IPS DF 4.7 (cell line): ENCODE data around the gene OBSL1.

Experiments used
- DNase-seq: peaks from one replicate; pipeline ENCODE4 v3.0.0-alpha.2; 2013; ENCODE audit warnings: low spot score; ENCODE audit errors: extremely low read depth

OBSL1 gene

DNA sequence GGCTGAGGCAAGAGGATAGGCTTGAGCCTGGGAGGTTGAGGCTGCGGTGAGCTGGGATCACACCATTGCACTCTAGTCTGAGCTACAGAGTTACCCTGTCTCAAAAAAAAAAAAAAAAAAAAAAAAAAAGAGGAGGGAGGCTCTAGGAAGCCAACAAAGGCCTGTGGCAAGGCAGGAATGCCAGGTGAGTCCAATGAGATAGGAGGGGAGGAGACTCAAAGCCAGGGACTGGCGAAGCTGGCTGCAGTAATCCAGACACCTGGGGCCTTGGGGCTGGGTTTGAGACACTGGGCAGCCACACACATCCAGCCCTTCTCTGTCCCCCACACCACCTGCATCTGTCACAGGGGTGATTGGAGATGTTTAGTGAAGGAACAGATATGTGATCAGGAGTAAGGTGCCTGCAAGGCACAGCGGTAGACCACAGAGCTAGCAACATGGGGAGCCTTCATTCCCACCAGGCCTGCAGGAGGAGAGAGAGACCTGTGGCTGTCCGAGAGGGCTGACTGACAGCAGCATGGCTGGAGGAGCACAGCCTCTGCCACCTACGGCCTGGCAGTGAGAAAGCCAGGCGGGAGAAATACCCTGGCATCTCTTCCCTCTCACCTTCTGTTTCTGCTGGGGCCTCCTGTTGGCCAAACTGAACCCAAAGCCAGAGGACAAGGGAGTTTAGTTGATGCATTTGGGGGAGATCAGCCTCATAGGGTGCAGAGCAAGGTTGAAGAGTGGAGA lies 37.2 kb downstream of the OBSL1 start:
- DNase-seq, result no peak

DNA sequence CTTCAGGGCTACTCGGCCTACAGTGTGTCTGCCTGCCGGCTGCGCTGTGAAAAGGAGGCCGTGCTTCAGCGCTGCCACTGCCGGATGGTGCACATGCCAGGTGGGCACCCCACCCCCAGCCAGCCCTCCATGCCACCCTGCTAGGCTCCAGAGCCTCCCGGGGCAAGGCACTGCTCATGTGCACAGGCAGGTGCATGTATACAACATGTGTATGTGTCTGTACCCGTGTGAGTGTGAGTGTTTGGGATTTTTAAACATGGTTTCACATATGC lies 39.0 kb downstream of the OBSL1 start:
- no peak for DNase-seq

DNA sequence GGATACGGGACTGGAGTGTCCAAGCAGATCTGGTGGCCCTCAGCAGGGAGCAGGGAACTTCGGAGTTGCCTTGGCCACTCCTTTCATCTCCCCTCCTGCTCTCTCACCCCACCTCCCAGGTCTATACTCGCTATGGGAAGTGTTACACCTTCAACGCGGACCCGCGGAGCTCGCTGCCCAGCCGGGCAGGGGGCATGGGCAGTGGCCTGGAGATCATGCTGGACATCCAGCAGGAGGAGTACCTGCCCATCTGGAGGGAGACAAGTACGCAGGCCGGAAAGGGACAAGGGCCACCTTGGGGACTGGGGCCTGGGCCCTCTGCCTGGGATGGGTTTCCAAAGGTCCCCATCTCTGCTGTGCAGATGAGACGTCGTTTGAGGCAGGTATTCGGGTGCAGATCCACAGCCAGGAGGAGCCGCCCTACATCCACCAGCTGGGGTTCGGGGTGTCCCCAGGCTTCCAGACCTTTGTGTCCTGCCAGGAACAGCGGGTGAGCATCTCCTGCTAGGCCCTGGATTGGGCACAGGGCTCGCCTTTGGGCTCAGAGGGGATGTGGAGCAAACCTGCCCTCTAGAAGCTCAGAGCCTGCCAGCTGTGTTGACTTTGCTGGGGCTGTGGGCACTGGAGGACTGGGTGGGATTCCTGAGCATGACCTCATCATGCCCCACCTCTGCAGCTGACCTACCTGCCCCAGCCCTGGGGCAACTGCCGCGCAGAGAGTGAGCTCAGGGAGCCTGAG lies 39.5 kb downstream of the OBSL1 start:
- no peak for DNase-seq

DNA sequence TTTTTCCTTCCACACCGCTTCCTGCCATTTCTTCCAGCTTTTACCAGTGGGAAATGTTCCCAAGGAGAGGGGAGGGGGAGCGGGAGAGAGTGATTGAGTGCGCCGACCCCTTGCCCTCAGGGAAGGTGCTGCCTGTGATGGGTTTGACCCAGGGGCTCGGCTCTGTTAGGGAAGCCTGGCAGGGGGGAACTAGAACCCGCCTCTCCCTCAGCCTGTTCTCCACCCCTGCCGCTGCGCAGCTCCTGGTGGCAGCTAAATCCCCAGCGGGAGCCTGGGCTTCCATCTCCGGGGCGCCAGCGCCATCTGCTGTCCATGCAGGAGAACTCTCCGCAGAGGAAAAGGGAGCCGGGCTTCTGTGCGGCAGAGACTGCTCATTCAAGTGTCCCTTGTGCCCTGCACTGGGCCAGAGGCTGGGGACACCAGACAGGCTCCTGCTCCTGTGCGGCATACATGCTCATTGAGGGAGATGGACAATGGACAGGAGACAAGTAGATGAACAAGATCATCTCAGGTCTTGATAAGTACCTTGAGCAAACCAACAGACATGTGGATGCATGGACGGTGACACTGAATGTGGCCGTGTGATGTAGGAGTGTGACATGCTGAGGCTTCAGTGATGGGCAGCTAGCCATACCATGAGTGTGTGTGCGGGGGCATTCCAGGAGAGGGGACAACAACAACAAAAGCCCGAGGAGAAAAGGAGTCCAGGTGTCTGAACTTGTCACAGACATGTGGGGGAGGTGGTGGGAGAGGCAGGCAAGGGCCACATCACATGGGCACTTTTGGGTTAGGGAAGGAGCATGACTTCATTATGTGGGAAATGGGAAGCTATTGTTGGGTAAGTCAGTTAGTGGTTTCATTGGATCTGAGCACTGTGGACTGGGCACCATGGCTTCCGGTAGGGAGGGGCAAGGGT lies 41.0 kb downstream of the OBSL1 start:
- no peak for DNase-seq

DNA sequence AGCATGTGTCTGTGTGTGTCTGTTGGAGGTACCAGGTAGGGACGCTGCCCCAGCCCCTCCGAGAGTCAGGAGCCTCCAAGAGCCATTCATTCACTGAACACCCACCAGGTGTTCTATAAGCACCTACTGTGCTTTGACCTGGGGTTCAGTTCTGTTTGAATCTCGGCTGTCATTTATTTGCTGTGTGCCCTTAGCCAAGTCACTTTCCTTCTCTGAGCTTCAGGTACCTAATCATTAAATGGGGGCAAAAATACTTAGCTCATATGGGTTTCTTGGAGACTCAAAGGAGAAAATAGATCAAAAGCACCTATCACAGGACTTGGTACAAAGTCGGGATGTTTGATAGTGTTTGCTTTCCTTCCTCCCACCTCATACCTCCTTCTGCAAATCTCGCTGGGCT lies 43.9 kb downstream of the OBSL1 start:
- no peak for DNase-seq

DNA sequence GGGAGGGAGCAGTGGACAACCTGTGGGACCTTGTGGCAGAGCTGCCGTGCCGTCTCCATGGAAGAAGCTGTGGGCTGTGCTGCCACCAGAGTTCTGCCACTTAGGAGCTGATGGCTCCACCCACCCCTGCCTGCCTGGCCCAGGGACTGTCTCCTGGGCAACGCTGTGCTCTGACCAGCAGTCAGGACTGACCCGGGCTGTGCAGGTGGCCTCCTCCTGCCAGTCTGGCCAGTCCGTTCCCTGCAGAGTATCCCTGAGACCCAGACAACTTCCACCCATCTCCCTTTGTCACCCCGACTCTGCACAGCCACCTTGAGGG lies 44.3 kb downstream of the OBSL1 start:
- DNase-seq, result no peak

DNA sequence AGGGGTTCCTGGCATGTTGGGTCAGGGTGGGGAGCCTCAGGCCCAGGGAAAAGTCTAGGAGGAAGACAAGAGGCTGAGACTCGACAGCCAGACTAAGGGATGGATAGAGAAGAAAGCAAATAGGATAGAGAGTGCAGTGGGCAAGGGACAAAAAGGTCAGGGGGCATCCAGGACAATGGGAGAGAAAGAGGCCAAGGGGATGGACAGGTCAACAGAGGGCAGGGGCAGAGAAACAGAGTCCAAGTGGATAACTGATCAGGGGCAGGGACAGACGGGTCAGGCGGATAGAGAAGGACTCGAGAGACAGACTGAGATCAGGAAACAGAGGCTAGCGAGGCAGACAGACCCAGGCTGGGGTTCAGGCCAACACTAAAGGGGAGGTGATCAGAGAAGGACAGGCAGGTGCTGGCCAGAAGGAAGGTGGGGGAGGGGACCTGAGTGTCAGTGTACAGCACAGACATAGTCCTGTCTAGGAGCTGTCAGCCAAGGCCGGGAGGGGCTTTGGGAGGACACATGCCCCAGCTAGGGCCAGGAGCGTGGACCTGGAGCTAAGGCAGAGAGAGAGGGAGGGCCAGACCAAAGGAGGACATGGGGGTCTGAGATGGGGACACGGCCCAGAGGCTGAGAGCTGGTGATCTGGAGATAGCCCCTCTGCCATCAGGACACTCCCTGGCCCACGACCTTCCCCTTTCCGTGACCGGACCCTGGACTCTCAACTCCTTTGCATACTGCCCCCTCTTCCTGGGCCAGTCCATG lies 44.8 kb downstream of the OBSL1 start:
- DNase-seq, result no peak

DNA sequence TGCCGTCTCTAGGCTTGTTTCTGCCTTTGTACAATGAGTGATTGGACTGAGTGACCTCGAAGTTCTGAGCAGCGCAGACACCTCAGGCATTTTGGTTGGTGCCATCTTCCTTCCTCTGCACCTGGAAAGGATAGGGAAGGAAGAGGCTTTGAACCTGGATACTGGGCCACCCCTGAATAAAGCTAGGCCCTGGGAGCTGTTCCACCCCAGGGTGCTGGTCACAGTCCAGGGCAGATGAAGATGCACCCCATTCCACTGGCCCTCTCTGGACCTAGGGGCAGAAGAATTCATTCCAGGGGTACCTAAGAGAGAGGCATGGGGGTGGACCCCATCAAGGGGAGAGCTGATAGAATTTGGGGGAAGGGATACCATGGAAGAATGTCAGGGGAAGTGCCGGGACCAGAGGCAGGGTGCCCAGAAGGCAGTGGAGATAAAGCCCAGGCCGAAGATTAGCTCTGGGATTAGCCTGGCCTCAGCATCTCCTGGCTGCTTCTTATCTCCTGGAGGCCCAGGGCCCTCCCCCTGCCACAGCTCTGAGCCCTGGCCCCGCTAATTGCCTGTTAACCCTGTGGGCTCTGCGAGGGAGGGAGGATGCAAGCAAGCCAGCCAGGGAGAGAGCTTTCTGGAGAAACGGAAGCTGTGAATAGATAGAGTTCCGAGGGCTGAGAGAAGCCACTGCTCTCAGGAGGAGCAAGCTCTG lies 45.7 kb downstream of the OBSL1 start:
- no peak for DNase-seq

DNA sequence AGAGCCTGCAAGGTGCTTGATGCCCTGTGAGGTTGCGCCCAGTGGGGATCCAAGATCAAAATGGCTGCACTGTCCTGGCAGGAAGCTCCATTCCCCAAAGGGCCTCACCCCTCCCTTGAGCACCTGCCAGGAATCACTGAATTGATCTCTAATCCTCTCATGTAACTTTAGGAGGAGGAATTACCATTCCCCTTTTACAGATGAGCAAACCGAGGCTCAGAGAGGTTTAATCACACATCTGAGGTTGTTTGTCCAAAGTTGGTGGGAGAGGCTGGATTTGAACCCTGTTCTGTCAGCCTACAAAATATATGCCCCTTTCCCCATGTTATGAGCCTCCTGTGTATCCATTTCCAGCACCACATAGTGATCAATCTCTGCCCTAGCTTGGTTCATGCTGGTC lies 46.5 kb downstream of the OBSL1 start:
- no peak for DNase-seq

DNA sequence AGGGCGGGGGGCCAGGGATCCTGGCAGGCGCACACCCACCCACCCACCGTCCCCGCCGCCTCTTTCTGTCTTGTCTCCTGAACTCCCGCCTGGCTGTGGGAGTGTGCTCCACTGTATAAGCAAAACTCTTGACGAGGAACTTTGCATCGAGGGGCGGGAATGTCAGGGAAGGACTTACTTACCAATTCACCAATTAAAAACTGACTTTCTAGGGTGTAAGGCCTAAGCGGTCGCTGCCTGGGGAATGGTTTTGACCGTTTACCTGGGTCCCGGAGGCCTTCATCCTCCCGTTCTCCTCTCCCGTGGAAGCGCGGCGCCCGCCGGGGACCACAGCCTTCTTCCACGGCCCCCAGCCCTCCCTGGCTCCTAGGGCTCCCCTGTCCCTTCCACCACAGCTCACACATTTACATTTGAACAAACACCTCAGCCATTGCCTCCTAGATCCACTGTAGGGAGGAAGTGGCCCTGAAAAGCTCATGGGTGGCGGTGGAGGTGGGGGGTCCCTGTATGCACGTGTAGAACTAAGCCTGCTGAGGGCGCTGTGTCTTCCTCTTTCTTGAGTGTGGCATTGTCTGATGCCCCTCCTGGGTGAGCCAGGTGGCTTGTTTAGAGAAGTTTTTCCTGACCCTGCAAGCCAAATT lies 48.2 kb downstream of the OBSL1 start:
- DNase-seq, result no peak

DNA sequence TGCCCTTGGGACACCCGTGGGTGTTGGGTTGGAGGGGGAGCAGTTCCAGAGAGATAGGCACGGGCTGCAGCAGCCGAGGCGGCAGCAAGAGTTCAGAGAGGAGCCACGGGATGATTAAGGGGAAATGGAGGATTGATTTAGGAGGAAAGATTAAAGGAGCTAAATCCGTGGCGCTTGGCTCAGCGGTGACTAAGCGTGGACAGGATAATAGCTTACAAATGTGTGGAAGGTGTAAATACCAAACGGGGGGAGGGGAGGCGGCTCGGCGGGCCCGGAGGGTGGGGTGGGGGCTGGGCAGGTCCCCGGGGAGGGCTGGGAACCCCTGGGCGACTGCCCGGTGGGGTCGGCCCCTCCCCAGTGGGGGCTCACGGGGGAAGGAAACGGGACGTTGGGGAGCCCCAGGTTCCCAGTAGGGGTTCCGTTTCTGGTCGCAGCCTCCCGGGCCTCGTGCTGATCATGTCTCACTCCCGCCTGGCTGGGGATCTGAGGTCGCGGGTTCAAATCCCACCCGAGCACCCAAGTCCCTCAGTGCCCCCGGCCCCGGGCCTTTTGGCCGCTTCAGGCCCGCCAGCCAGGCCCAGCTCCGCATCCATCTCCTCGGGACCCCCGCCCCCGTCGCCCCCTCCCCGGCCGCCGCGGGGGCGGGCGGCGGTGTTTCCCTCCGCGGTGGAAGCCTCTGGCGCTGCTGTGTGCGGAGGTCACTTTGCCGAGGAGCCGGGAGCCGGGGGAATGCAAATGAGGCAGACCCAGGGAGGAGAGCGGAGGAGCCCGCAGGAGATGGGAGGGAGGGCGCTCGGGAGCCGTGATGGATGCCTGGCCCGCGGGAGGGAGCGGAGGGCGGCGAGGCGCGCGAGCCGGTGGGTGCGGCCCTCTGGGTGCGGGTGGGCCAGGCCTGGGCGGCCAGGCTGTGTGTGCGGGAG lies 49.0 kb downstream of the OBSL1 start:
- no peak for DNase-seq

DNA sequence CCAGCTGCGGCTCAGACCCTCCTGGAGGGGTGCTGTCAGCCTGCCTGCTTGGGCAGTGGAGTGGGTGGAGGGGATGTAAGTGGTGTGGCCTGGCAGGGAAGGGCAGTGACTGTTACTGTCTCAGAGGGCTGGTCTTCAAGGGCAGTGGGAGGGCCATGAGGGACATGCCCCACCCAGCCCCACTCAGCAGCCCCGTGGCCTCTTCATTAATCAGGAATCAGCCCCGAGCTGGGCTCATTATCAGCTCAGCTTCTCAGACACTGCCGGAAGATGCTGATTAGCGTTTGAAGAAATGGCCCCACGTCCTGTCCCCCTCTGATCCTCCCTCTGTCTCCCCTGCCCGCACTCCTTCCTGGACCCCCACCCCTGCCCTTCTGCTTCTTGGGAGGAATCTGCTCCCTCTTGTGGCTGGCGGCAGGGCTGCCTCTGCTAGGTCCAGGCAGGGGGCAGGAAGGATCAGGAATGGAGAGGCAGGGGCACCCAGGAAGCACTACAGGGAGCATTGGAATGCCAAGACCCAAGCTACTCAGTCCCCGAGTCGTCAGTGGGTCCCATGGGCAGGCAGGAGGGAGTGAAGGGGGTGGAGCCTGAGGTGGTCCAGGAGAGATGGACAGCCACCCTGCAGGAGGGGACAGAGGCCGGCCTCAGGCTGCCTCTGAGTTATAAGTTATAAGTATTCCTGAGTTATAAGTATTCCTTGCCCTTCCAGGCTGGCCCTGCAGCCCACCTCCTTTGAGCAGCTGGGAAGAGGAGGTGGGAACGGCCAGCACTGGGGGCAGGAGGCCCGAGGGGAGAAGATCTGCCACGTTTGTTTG lies 50.1 kb downstream of the OBSL1 start:
- DNase-seq, result no peak

DNA sequence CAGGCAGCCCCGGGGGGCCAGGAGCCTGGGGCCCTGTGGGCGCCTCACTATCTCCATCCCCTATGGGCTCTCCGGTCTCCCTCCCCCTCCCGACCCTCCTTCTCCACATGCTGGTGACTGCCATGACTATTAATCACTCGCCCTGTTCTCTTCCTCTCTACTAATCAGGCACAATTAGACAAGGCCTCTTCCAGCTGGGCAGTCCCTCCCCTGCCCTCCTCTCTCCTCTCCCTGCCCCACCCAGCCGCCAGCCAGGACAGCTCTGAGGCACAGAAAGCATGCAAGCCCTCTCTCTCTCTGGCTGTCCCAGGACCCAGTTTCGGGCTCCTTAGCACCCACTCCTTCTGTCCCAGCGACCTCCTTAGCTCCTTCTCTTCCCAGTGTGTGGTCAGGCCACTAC lies 51.3 kb downstream of the OBSL1 start:
- DNase-seq, result no peak

DNA sequence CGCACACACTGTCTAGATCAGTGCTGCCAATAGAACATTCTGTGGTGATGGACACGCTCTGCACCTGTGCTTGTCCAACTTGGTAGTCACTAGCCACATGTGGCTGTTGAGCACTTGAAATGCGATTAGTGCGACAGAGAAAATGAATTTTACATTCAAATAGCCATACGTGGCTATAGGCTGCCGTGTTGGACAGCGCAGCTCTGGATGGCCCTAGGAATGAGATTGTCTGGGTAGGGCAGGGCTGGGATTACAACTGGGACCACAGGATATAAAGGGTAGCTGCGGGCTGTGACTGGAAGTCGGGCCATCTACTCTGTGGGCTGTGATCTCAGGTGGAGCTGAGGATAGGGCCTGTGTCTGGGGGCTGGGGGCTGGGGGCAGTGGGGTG lies 51.8 kb downstream of the OBSL1 start:
- no peak for DNase-seq

DNA sequence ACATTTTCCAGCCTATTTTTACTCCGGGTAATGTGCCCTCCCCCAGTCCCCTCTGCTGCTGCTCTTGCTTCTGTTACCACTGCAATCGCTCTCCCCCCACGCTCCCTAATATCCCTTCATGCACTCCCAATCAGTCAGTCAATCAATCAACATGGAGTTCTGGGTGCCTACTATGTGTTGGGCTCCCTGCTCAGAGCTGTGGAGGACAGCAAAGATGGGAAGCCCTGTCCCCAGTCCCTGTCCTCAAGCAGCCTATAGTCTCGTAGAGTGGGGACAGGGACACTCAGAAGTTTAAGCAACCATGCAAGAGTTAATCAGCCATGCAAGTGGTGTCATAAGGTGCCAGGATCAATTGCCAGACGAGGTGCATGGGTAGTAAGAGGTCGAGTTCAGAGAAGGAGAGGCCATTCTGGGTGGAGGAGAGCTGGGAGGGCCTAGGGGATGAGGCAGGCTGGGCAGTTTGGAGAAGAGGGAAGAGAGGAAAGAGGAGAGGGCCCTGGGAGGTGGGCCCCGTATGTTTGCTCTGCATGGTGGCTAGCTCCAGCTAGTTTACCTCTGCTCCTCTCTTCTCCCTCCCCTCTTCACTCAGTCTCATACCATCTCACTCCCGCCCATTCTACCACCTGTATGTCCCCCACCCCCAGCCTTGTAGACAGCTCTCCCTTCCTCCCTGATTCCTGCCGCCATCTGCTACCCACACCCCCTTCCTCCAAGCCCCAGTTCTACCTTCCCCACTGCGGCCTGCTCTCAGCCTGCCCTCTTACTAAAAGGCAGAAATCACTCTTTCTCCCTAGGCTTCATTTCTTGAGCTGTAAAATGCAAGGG lies 53.2 kb downstream of the OBSL1 start:
- DNase-seq, result no peak

DNA sequence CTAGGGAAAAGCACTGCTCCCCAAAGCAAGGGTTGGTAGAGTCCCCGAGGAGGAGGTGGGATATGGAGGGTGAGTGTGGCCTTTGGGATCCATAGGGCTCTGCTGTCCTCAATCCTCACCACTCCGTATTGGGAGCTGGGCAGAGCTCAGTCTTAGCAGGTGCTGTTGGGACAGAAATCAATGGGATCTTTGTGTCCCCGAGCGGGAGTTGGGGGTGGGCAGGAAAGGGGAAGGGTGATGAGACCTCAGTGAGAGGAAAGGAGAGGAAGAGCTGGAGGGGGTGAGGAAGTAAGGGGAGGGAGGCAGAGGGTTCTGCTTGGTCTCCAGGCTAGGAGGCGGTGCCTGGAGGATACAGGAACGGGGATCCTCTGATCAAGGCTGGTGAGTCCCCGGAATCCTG lies 54.5 kb downstream of the OBSL1 start:
- DNase-seq, result no peak

DNA sequence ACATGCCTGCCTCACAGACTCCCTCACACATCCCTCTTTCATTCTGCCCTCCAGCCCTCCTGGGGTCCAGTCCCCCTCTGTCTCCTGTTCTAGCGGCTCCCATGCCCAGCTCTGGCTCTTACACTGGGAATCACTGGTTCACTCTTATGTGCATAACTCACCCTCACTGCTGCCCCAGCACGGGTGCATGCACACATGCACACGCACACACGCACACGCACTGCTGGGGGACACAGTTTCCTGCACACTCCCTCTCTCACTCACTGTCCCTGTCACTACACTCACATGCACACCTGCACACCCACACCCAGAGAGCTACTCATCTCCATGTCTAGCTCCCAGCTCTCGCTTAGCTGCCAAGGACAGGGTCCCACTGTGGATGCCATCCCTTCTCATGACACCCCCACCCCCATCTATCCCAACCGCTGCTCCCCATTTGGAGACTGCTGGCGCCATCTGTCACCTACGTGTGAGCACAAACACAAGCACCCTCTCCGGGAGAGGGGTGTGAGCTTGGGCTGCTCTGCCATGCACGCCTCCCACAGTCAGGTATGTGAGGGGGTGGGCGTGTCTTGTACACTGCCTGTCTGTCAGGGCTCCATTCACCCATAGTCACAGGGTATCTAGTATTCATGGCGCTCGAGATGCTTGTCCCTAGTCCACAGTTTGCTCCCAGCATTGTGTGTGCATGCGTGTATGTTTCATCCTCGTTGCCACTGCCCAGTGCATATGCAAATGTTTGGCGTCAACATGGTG lies 55.3 kb downstream of the OBSL1 start:
- no peak for DNase-seq
